ENCODE data around the gene GTPBP4. TPM values are rescaled to one million over a fixed set of nuclear protein-coding genes. Genes with fewer than 3 reads are reported as not detected.

GTPBP4 gene
- total RNA-seq, 1 experiment from 2014 or later: 111 TPM

DNA sequence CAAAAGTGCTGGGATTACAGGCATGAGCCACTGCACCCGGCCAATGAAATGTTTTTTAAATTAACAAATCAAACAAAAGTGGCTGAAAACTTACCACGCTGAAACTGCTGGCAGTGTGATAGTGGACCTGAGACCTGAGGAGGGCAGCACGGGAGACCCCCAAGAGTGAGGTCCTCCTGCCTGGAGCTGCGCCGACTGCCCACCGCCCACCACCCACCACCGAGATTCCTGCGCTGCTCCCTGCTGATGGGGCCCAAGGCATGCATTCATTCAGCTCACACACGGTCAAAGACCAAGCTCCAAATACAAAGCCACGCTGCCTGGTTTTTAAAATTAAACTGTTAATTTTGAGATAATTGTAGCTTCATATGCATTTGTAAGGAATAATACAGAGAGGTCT, 40.4 kb upstream of the GTPBP4 start:
- no peaks in the 10 kb centered on the region for H3K79me2 ChIP-seq (ENCODE audit: insufficient read depth, low read length)
- H3K9me3 ChIP-seq (ENCODE audit: control insufficient read depth in 1 of 2, insufficient read depth in 1 of 2, low read depth in 1 of 2, low read length in 2 of 2): no peaks in the 10 kb centered on the region
- ChIA-PET POLR2A (interaction anchor here (1.1 kb wide), 1 partner anchor 11 kb away, joined by 3 read pairs; no protein-coding TSS in a partner anchor), RAD21 (ENCODE audit: low non-redundant PET in 1 of 2, low total read pairs in 2 of 2, uncharacterized antibody in 2 of 2, unreplicated experiment in 2 of 2) (no interaction called here), CTCF (no interaction called here)
- no peak for ATAC-seq
- no peak for DNase-seq (ENCODE audit: low read depth, low spot score)
- no peak overlapping the region for H3K4me3 ChIP-seq (replicated peaks in 1 of 2; ENCODE audit: low read depth in 1 of 2, low read length in 2 of 2)
- no peaks in the 10 kb centered on the region for H3K9me2 ChIP-seq (ENCODE audit: insufficient read depth)
- no peaks in the 10 kb centered on the region for H3K4me1 ChIP-seq (ENCODE audit: control insufficient read depth in 1 of 2, insufficient read depth in 2 of 2, low read length in 2 of 2)
- no TSS peak for BruUV-seq (replicated peaks)
- no peaks in the 10 kb centered on the region for H3K36me3 ChIP-seq (ENCODE audit: control insufficient read depth in 1 of 2, insufficient read depth in 2 of 2, low read length in 2 of 2)
- intact Hi-C loops (cut with micrococcal nuclease): no loop called here
- H3K27ac ChIP-seq (ENCODE audit: low read depth, low read length): no peak overlapping the region
- H3K4me2 ChIP-seq (ENCODE audit: low read length): no peak overlapping the region
- H3K9ac ChIP-seq (ENCODE audit: low read length): no peak overlapping the region
- no peak overlapping the region for H2AFZ ChIP-seq (ENCODE audit: low read depth, low read length, poor library complexity, severe bottlenecking)
- H3K27me3 ChIP-seq (ENCODE audit: insufficient read depth, low read length): peaks cover 12% of the 10 kb centered on the region
- TF ChIP-seq, protein P1, sequence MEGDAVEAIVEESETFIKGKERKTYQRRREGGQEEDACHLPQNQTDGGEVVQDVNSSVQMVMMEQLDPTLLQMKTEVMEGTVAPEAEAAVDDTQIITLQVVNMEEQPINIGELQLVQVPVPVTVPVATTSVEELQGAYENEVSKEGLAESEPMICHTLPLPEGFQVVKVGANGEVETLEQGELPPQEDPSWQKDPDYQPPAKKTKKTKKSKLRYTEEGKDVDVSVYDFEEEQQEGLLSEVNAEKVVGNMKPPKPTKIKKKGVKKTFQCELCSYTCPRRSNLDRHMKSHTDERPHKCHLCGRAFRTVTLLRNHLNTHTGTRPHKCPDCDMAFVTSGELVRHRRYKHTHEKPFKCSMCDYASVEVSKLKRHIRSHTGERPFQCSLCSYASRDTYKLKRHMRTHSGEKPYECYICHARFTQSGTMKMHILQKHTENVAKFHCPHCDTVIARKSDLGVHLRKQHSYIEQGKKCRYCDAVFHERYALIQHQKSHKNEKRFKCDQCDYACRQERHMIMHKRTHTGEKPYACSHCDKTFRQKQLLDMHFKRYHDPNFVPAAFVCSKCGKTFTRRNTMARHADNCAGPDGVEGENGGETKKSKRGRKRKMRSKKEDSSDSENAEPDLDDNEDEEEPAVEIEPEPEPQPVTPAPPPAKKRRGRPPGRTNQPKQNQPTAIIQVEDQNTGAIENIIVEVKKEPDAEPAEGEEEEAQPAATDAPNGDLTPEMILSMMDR (IDR thresholded peaks at IDR 0.05 in 2 of 3, conservative IDR thresholded peaks at IDR 0.05 in 1 of 3; ENCODE audit: borderline replicate concordance in 1 of 3, insufficient read depth in 1 of 3, low read depth in 2 of 3, low read length in 2 of 3): no peak
- no peak for TF ChIP-seq SIN3A (IDR thresholded peaks at IDR 0.05; ENCODE audit: low read depth)
- TF ChIP-seq JUND (IDR thresholded peaks at IDR 0.05): no peak
- TF ChIP-seq, protein P2, sequence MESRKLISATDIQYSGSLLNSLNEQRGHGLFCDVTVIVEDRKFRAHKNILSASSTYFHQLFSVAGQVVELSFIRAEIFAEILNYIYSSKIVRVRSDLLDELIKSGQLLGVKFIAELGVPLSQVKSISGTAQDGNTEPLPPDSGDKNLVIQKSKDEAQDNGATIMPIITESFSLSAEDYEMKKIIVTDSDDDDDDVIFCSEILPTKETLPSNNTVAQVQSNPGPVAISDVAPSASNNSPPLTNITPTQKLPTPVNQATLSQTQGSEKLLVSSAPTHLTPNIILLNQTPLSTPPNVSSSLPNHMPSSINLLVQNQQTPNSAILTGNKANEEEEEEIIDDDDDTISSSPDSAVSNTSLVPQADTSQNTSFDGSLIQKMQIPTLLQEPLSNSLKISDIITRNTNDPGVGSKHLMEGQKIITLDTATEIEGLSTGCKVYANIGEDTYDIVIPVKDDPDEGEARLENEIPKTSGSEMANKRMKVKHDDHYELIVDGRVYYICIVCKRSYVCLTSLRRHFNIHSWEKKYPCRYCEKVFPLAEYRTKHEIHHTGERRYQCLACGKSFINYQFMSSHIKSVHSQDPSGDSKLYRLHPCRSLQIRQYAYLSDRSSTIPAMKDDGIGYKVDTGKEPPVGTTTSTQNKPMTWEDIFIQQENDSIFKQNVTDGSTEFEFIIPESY (IDR thresholded peaks at IDR 0.05; ENCODE audit: extremely low read depth, insufficient replicate concordance, low read length): no peak
- no peak for TF ChIP-seq ELF1 (IDR thresholded peaks at IDR 0.05; ENCODE audit: borderline replicate concordance, low read depth)
- TF ChIP-seq YY1 (IDR thresholded peaks at IDR 0.05; ENCODE audit: extremely low read depth, insufficient replicate concordance, low read depth, low read length): no peak
- no peak for TF ChIP-seq EGR1 (IDR thresholded peaks at IDR 0.05; ENCODE audit: low read depth)
- TF ChIP-seq, protein P3, sequence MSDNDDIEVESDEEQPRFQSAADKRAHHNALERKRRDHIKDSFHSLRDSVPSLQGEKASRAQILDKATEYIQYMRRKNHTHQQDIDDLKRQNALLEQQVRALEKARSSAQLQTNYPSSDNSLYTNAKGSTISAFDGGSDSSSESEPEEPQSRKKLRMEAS (IDR thresholded peaks at IDR 0.05): no peak
- TF ChIP-seq RAD21 (IDR thresholded peaks at IDR 0.05; ENCODE audit: low read depth): no peak
- no peak for TF ChIP-seq ZFX (IDR thresholded peaks at IDR 0.05)
- no peak for TF ChIP-seq FOSL1 (IDR thresholded peaks at IDR 0.05; ENCODE audit: low read depth)
- H4K20me1 ChIP-seq (ENCODE audit: insufficient read depth): no peaks in the 10 kb centered on the region
